PC-3 (cell line): ENCODE measurements around the gene THSD7A.

ENCODE experiments used
- CTCF ChIP-seq: fragments of 300-600 bp; sonication (generic); conservative IDR thresholded peaks from 2 replicates; pipeline ENCODE4 v1.5.1; 2017; ENCODE audit warnings: antibody characterized with exemption, low read depth, mild to moderate bottlenecking, low read length
- EZH2phosphoT487 ChIP-seq: fragments of 300-600 bp; sonication (generic); IDR thresholded peaks from 2 replicates; pipeline ENCODE4 v1.6.1; 2018; ENCODE audit warnings: mild to moderate bottlenecking, antibody characterized with exemption, low read length, borderline replicate concordance

GRCh38 chr7:11665357-11665756, 166.6 kb downstream of the THSD7A start:
- TF ChIP-seq CTCF (no peak), EZH2phosphoT487 (no peak)
